AG09309 (cell line): ENCODE results near the gene MYO19.
A peak's percentile ranks its signal among the peaks of the same experiment; 100 is the strongest.
"Not testable (repeated sequence)": the region's sequence is repeated elsewhere in the genome, so short reads cannot be mapped to it uniquely, and the experiment has no call there.

Source experiments
- DNase-seq: peaks from one replicate; pipeline ENCODE4 v3.0.0-alpha.2; 2010; ENCODE audit warnings: low read depth
- H3K4me3 ChIP-seq: 2 replicates; pipeline ENCODE4 v1.5.1; 2011; ENCODE audit warnings: mild to moderate bottlenecking, low read depth, low read length, moderate library complexity; ENCODE audit not compliant: control insufficient read depth
- TF ChIP-seq, protein P1 (sequence below): IDR thresholded peaks from 2 replicates; pipeline ENCODE4 v1.5.1; 2011; ENCODE audit warnings: mild to moderate bottlenecking, low read depth, low read length, inconsistent platforms; ENCODE audit not compliant: insufficient read depth, control insufficient read depth; ENCODE audit errors: missing control alignments

The MYO19 gene

DNA sequence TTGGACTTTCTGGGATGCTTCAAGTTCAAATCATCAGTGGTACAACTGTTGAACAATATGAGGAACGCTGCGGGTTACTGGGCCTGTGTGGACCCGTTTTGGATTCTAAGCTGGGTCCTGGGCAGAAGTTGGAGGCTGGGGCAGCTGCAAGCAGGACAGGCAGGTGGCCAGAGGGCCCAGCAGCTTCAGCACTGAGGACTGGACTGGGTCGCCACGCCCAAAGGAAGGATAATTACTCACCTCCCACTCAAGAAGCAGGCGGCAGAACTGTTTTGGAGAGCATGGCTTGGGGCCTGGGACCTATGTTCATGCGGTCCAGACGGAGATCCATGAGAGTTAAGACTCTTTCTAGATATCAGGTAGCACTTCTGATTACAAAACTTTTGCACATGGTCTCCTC lies 49.6 kb downstream of the MYO19 start:
- DNase-seq: no peak
- no peak overlapping the region for H3K4me3 ChIP-seq
- TF ChIP-seq, protein P1, sequence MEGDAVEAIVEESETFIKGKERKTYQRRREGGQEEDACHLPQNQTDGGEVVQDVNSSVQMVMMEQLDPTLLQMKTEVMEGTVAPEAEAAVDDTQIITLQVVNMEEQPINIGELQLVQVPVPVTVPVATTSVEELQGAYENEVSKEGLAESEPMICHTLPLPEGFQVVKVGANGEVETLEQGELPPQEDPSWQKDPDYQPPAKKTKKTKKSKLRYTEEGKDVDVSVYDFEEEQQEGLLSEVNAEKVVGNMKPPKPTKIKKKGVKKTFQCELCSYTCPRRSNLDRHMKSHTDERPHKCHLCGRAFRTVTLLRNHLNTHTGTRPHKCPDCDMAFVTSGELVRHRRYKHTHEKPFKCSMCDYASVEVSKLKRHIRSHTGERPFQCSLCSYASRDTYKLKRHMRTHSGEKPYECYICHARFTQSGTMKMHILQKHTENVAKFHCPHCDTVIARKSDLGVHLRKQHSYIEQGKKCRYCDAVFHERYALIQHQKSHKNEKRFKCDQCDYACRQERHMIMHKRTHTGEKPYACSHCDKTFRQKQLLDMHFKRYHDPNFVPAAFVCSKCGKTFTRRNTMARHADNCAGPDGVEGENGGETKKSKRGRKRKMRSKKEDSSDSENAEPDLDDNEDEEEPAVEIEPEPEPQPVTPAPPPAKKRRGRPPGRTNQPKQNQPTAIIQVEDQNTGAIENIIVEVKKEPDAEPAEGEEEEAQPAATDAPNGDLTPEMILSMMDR: no peak

DNA sequence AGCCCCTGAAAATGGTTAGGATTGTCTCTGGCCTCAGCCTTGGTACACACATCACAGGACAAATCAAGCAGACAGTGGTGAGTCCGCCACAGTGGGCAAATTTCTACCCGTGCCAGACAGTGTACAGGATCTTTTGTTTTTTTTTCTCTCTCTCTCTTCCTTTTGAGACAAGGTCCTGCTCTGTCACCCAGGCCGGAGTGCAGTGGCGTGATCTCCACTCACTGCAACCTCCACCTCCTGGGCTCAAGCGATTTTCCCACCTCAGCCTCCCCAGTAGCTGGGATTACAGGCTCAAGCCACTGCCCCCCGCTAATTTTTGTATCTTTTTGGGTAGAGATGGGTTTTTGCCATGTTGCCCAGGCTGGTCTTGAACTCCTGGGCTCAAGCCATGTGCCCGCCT lies 50.6 kb downstream of the MYO19 start:
- DNase-seq: not testable (repeated sequence)

DNA sequence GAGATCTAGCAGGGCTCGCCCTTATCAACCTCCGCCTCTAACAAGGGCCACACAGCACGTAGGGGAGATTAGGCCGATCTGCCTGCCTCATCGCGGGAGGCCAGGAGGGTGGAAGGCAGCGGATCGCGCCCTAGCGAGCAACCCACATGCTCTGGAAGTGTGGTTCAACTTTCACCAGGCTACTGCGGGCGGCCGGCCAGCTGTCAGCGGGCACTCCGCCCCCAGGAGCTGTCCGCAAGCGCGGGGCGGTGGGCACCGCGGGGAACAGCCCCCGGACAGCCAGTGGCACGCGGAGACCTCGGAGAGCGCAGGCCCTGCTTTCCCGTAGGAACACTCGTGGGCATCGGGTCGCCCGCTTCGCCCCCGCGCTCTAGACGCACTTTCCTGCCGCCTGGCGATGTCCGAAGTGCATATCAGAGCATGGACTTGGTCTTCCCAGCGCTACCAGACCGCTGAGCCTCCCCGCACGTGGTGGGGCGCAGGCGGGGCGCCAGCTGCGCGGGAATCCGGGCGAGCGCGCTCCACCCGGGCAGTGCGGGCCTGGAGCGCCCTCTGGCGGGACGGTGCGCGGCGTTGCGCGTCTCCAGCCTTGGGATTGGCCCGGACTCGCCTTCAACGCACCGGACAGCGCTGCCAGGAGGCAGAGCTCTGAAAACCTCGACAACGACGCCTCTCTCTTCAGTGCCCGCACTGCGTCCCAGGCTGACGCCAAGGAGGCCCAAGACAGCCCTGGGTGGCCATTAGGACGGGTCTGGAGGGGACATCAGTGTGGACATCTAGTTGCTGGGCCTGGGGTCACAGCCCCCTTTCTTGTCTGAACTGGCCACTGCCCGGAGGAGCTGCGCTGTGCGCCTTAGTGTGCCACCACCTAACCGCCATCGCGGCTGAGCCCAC lies 51.8 kb downstream of the MYO19 start:
- H3K4me3 ChIP-seq: peak overlapping the region; percentile 22
- TF ChIP-seq, protein P1: peak; percentile 71
- DNase-seq: no peak

More for the DNA sequence above, 50.6 kb downstream of the MYO19 start:
- not testable (repeated sequence) for H3K4me3 ChIP-seq

DNA sequence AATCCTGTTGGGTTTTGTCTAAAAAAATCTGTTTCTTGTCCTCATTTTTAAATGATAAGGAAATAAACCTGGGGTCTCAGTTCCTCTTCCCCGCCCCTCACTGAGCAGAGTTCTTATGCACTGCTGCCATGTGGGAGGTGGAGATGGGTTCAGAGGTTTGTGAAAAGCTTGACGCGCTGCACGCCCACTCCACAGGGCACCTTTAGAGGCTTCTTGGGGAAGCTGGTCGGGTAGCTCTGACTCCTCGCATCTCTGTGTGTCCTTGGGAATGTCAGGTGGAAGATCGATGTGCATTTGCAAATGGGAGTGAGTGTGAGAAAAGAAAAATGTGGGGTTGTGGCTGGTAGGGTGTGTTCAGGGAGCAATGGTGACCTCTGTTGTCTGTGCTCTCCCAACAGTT lies 52.8 kb downstream of the MYO19 start:
- no peak for DNase-seq
- TF ChIP-seq, protein P1: no peak

DNA sequence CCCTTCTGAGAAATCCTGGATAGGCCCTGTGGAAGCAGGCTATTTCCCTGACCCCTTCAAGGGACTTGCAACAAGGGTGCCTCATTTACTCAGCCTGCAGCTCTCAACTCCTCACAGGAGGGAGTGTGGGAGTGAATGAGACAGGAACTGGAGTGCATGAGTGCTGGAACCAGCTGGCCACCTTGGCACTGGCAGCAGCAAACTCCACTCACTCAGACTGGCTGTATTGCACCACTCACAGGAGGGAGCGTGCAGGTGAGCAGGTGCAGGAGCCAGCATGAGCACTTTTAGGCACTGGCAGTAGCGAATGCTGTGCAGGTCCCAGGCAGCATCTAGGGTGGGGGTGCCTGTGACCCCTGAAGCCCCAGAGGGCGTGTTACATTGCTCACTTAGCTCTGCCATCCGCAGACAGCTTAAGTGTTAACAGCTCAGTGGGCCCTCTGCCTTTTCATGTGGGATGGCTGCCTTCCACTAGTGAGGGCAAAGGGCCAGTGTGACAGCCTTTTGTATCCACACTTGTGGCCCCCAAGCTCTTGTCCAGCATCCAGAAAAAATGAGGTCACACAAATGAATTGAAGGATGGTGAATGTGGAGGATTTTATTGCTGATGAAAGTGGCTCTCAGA lies 59.2 kb downstream of the MYO19 start:
- TF ChIP-seq, protein P1: no peak
- no peak for DNase-seq
- H3K4me3 ChIP-seq: no peak overlapping the region

More for the DNA sequence above, 52.8 kb downstream of the MYO19 start:
- H3K4me3 ChIP-seq: no peak overlapping the region

DNA sequence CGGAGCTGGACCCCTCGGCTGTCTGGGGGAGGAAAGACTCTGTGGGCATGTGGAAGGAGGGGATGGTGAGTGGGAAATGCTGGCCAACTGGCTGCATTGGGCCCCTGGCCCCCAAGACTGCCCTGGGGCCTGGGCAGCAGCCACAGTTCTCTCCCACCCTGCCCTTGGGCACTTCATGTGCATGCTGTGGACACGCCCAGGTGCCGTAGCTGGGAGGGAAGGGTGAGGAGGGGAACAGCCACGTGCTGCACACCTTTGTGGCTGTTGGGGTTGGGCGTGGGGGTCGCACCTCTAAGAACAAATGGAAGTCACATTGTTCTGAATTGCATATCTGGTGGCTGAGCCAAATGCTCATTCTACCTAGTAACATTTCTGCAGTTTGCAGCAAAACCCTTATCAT lies 60.1 kb downstream of the MYO19 start:
- no peak for DNase-seq
- no peak overlapping the region for H3K4me3 ChIP-seq
- TF ChIP-seq, protein P1: no peak

DNA sequence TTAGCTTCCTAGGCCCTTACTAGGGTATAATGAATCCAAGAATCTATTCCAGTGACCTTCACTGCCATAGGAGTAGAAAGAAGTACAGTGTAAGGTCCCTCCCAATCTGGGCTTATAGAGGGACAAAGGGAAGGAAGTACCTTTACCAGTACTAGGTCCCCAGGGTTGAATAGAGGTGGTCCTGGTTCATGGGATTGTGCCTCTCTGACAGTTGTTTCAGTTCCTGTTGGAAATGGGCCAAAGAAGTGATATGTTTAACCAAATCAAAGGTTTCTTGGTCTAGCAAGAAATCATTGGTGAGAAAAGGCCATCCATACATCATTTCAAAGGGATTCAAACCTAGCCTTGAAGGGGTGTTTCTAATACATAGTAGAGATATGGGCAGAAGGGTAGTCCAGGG lies 64.2 kb downstream of the MYO19 start:
- TF ChIP-seq, protein P1: no peak
- DNase-seq: no peak
- no peak overlapping the region for H3K4me3 ChIP-seq
